ENCODE data around the gene HYPK.
"Not testable (repeated sequence)": the region's sequence is repeated elsewhere in the genome, so short reads cannot be mapped to it uniquely, and the experiment has no call there.

Gene HYPK

DNA sequence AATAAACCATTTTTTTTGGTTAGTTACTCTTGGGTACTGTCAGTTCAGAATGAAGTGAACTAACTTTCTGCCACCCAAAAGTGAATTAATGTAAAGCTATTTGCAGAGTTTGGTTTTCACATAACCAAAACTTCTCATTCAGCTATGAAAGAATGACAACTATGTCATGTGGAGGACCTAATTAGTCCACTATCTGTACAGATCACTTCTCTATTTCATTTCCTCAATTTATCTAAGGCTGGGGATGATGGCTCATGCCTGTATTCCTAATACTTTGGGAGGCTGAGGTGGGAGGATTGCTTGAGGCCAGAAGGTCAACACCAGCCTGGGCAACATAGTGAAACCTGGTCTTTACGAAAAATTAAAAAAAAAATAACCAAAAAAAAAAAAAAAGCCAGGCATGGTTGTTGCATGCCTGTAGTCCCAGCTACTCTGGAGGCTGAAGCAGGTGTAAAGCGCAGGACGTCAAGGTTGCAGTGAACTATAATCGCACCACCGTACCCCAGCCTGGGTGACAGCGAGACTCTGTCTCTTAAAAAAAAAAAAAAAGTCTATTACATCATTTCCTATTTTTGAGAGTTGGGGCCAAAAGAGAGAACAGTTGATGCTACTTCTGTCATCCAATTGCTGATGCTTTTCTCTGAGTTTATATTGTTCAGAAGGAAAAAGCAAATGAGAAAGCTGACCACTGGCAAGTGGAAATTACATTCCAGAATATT is 8.7 kb downstream of the HYPK start:
- TF ChIP-seq CTCF (conservative IDR thresholded peaks at IDR 0.05; ENCODE audit: low read depth, low read length) = no peak

GRCh38 chr15:43815064-43815463 is 14.7 kb downstream of the HYPK start:
- not testable (repeated sequence) for DNase-seq (ENCODE audit: low read depth); H3K4me3 ChIP-seq (ENCODE audit: low read length)

More for the DNA sequence above, 8.7 kb downstream of the HYPK start:
- no peak overlapping the region for H3K4me3 ChIP-seq (ENCODE audit: low read length)
- no peak for DNase-seq (ENCODE audit: low read depth)

GRCh38 chr15:43821505-43821904 is 21.1 kb downstream of the HYPK start:
- no peak for TF ChIP-seq CTCF (conservative IDR thresholded peaks at IDR 0.05; ENCODE audit: low read depth, low read length)
- H3K4me3 ChIP-seq (ENCODE audit: low read length) = no peak overlapping the region
- DNase-seq (ENCODE audit: low read depth) = no peak

GRCh38 chr15:43824302-43825246 is 24.2 kb downstream of the HYPK start, which contains the start of gene MFAP1:
TSS of gene MFAP1 (minus strand) at chr15:43824690. CDS start at chr15:43824569, 121 bp downstream.
- peak within 1 kb of the TSS; percentile 98 for H3K4me3 ChIP-seq (ENCODE audit: low read length)
- TF ChIP-seq CTCF (conservative IDR thresholded peaks at IDR 0.05; ENCODE audit: low read depth, low read length) = no peak
- peak; percentile 76 for DNase-seq (ENCODE audit: low read depth)

GRCh38 chr15:43825305-43825704 is 24.9 kb downstream of the HYPK start:
- not testable (repeated sequence) for DNase-seq (ENCODE audit: low read depth); H3K4me3 ChIP-seq (ENCODE audit: low read length)

DNA sequence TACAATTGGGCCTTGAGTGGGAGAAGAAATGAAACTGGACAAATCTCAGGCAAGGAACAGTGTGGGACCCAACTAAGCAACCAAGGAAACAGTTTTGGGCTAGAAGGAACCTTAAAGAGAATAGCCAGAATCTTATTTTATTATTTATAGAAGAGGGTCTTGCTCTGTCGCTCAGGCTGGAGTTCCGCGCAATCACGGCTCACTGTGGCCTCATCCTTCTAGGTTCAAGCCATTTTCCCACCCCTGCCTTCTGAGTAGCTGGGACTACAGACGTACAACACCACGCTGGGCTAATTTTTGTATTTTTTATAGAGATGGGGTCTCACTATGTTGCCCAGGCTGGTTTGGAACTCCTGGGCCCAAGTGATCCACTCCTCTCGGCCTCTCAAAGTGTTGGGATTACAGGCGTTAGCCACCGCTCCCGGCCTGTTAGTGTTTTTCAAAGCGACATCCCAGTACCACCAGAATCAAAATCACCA is 25.7 kb downstream of the HYPK start:
- H3K4me3 ChIP-seq (ENCODE audit: low read length) = peak overlapping the region; percentile 49
- no peak for DNase-seq (ENCODE audit: low read depth)
- TF ChIP-seq CTCF (conservative IDR thresholded peaks at IDR 0.05; ENCODE audit: low read depth, low read length) = no peak

GRCh38 chr15:43826508-43827341 is 26.3 kb downstream of the HYPK start, which contains the start of gene WDR76:
TSS of gene WDR76 (plus strand) at chr15:43827002. CDS start at chr15:43827033, 31 bp downstream.
- peak; percentile 49 for DNase-seq (ENCODE audit: low read depth)
- H3K4me3 ChIP-seq (ENCODE audit: low read length) = peak within 1 kb of the TSS; percentile 49
- TF ChIP-seq CTCF (conservative IDR thresholded peaks at IDR 0.05; ENCODE audit: low read depth, low read length) = no peak

All from retinal pigment epithelial cell (primary cell).